HL-60 (cell line): ENCODE measurements around the gene NAGLU.

ENCODE experiments used
- CTCF ChIP-seq: IDR thresholded peaks from one replicate; pipeline ENCODE4 v1.5.1; 2011; ENCODE audit warnings: low read length, control low read depth, inconsistent platforms; ENCODE audit not compliant: insufficient read depth
- POLR2AphosphoS5 ChIP-seq: IDR thresholded peaks from 2 replicates; pipeline ENCODE4 v1.6.1; 2012; ENCODE audit warnings: low read depth
- REST ChIP-seq: IDR thresholded peaks from 2 replicates; pipeline ENCODE4 v1.6.1; 2012; ENCODE audit warnings: low read depth; ENCODE audit not compliant: insufficient replicate concordance

- TF ChIP-seq CTCF, result no peak
- no peak for TF ChIP-seq REST
- TF ChIP-seq POLR2AphosphoS5, result no peak
These were observed 41.4 kb upstream of the NAGLU start for GRCh38 chr17:42494673-42495072.
